ENCODE results near the gene CCL17.

DNA sequence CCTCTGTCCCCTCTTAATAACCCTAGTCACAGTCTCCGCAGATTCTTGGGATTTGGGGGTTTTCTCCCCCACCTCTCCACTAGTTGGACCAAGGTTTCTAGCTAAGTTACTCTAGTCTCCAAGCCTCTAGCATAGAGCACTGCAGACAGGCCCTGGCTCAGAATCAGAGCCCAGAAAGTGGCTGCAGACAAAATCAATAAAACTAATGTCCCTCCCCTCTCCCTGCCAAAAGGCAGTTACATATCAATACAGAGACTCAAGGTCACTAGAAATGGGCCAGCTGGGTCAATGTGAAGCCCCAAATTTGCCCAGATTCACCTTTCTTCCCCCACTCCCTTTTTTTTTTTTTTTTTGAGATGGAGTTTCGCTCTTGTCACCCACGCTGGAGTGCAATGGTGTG lies 40.4 kb upstream of the CCL17 start:
- TF ChIP-seq, protein P1, sequence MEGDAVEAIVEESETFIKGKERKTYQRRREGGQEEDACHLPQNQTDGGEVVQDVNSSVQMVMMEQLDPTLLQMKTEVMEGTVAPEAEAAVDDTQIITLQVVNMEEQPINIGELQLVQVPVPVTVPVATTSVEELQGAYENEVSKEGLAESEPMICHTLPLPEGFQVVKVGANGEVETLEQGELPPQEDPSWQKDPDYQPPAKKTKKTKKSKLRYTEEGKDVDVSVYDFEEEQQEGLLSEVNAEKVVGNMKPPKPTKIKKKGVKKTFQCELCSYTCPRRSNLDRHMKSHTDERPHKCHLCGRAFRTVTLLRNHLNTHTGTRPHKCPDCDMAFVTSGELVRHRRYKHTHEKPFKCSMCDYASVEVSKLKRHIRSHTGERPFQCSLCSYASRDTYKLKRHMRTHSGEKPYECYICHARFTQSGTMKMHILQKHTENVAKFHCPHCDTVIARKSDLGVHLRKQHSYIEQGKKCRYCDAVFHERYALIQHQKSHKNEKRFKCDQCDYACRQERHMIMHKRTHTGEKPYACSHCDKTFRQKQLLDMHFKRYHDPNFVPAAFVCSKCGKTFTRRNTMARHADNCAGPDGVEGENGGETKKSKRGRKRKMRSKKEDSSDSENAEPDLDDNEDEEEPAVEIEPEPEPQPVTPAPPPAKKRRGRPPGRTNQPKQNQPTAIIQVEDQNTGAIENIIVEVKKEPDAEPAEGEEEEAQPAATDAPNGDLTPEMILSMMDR (IDR thresholded peaks at IDR 0.05; ENCODE audit: low read depth, low read length, missing input control): no peak
- TF ChIP-seq GABPA (IDR thresholded peaks at IDR 0.05 in 1 of 2, conservative IDR thresholded peaks at IDR 0.05 in 1 of 2) (no peak), TAF1 (conservative IDR thresholded peaks at IDR 0.05) (no peak)
